GM21825 (cell line): Measurements from ENCODE around the gene SH3D19.
"Not testable (repeated sequence)": the region's sequence is repeated elsewhere in the genome, so short reads cannot be mapped to it uniquely, and the experiment has no call there.

Source experiments
- ATAC-seq: cut with Tn5 transposase; IDR thresholded peaks from one replicate; pipeline ENCODE4 v1.9.1; 2021; ENCODE audit warnings: mild to moderate bottlenecking, moderate library complexity; ENCODE audit not compliant: unreplicated experiment

SH3D19 gene

DNA sequence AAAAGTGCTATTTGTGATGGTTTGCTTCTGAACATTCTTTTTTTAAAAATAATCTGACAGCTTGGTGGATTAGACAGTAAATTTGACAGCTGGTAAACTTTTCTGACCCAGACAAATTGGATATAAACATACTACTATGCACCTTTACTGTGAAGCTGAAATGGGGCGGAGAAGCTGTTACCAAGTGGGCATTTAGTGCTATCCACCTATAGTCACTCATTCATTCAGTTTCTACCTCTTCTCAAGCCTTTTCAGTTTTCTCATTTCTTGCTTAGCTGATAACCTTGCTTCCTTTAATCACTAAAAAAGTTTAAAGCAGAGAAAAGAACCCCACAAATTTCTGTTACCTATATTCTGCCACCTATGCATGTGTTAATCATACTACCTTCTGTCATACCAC lies 220.8 kb downstream of the SH3D19 start:
- ATAC-seq: no peak

DNA sequence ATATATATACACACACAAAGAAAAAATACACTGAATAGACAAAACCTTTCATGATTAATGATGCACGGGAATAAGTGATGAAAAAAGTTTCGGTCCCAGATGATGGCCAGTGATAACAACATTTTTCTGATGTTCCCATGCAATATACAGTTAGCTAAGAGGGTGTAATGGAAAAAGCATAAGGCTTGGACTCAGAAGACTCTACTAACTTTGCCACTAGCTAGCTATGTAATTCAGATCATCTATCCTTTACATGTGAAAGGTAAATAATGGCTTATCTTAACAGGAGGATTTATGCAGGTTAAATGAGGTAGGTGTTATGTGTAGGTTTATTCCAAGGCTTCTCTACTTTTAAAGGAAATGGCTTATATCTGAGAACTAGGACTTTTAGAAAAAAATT lies 221.6 kb downstream of the SH3D19 start:
- ATAC-seq: no peak

DNA sequence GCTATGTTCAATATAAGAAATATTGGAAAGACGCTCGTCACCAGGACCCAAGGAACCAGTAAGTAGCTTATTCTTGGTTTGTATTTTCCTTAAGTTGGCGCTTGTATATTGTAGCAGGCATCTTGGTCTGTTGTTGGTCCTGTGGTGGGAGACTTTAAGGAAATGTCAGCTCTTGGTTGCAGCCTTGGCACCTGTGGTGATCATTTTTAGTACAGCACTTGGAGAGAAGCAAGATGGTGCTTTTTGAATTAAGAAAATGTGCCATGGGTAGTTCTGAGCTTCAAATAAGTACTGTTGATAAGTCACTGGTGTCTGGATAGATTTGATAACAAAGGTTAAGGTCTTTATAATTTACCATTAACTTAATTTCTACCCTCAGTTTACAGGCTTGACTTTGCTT lies 224.9 kb downstream of the SH3D19 start:
- ATAC-seq: no peak

DNA sequence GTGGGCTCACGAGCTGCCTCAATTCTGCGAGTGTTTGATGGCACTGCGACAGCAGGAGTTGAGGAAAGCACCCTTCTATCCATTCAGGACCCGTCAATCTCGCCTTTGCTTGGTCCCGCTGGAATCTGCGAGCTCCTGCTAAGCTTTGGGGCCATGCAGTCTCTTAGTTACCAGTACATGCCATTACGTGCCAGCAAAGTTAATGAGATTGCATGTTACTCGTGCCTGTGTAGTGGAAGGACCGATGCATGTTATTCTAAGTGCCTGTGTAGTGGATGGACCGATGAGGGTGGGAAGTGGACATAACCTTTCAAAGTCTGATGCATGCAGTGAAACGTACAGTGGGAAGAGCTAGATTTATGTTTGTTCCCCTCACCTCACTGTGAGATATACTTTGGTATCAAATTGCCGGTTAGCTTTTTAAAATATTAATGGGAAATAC lies 225.4 kb downstream of the SH3D19 start:
- no peak for ATAC-seq

DNA sequence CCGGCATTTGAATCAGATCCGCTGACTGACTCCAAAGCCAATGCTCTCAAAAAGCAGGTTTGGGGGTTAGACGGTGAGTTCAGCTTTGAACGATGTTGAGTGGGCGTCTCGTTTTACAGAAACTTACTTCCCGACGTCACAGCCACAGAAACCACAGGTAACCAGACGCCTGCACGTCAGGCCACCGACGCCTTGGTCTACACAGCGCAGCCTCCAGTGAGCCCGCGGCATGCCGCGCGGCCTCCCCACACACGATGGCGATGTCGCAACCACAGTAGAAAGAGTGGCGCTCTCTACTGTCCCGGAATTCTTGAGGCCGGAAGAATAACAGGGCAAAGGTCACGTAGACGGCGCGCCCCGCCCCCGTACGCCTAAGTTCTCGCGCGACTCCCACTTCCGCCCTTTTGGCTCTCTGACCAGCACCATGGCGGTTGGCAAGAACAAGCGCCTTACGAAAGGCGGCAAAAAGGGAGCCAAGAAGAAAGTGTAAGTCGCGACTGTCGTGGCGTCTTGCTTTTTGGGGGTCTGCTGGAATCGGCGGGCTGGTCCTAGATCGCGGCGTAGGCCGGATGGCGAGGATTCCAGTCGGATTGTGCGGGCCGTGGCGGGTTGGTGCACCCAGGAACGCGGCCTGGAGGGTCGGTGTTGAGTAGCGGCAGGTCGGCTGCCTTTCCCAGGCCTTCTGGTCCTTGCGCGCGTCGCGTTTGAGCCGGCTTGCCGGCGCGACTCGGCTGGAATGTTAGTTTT lies 226.0 kb downstream of the SH3D19 start, which contains the start of gene RPS3A:
RPS3A (plus strand) TSS at position 400 of the 747 bp plus-strand sequence; CDS start at position 425, 25 bp downstream.
- peak; percentile 94 for ATAC-seq

DNA sequence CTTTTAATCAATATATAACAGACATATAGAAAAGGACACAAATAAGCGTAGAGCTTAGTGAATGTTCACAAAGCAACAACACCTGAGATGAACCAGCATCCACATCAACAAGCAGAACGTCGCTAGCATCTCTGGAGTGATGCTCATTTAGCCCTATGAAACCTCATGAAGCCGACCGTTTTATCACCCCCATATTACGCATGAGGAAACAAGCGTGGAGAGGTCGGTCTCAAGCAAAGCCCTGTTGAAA lies 226.5 kb downstream of the SH3D19 start:
- no peak for ATAC-seq

DNA sequence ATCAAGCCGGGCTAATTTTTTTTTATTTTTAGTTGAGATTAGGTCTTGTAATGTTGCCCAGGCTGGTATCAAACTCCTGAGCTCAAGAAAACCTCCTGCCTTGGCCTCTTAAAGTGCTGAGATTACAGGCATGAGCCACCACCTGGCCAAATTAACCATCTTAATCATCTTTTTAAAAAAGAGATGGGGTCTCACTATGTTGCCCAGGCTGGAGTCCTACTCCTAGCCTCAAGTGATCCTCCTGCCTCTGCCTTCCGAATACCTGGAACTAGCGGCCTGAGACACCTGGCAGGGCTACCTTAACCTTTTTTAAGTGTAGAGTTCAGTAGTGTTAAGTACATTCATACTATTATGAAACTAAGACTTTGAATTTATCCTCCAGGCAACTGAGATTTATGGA lies 227.6 kb downstream of the SH3D19 start:
- no peak for ATAC-seq

DNA sequence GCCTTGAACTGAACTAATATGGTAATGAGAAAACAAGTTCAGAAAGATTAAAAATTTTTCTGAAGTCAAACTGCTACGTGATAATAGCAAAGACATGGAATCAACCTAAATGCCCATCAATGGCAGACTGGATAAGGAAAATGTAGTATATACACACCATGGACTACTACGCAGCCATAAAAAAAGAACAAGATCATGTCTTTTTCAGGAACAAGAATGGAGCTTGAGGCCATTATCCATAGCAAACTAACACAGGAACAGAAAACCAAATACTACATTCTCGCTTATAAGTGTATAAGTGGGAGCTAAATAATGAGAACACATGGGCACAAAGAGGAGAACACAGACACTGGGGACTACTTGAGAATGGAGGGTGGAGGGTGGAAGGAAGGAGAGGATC lies 230.3 kb downstream of the SH3D19 start:
- ATAC-seq: no peak

DNA sequence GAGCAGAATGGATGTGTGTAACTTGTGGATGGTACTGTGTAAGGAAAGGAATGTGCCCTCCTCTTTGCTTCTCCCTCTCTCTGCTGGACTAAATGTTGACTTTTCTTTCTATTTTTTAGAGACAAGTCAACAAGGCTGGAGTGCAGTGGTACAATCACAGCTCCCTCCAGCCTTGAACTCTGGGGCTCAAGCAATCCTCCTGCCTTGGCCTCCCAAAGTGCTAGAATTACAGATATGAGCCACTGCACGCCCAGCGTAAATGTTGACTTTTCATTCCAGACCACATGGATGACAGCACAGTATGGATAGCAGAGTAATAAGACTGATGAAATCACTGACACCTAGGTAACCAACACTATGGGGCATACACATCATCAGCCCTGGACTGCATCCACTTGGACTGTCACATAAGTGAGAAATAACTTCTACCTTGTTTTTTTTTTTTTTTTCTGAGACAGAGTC lies 231.1 kb downstream of the SH3D19 start:
- ATAC-seq: no peak

DNA sequence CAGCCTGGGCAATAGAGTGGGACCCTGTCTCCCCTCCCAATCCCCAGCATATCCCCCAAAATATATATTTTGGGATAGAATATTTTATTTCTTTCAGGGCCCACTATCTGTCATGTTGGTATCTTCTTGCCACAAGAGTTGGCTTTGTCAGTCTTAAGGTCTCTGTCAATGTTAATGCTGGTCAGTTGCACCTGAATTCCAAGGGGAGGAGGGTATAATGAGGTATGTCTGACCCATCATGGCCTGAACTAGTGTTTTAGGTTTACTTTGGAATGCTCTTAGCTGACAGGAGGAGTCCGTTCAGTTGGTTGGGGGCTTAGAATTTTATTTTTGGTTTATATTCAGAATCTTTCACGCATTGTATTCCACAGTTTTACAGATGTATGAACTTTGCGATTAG lies 232.2 kb downstream of the SH3D19 start:
- no peak for ATAC-seq

DNA sequence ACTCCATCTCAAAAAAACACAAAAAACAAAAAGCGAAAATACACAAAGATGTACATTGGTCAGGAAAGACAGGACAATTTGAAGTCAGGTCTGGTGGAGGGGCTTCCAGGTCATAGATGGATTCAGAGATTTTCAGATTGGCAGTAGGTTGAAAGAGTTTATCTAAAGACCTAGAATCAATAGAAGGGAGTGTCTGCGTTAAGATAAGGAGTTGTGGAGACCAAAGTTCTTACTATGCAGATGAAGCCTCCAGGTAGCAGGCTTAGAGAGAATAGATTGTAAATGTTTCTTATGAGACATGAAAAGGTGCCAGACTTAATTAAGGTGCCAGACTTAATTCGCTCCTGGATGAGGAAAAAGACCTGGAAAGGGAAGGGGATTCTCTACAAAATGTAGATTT lies 232.9 kb downstream of the SH3D19 start:
- ATAC-seq: no peak

DNA sequence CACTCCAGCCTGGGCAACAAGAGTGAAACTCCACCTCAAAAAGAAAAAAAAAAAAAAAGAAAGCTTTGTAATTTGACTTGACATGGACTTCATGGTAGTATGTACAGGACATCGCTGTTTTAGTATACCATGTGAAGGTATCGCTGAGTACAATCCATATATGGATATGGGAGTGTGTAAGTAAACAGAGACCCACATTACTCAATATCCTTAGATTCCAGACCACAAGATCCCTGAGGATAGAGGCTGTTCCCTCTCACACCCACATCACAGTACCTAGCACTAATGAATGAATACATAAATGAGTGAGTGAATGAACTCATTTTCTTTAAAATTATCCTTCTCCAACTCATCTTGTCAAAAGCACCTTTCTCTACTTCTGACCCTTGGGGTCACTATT lies 234.4 kb downstream of the SH3D19 start:
- no peak for ATAC-seq

DNA sequence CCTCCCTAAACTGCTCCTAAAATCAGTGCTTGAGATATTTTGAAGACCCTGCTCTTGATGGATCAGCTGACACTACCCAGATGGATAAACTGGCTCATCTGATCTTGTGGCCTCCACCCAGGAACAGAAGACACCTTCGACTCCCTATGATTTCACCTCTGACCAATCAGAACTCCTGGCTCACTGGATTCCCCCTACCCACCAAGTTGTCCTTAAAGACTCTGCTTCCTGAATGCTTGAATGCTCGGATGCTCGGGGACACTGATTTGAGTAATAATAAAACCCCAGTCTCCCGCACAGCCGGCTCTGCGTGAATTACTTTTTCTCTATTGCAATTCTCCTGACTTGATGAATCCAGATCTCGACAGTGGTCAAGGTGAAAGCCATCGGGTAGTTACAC lies 237.9 kb downstream of the SH3D19 start:
- ATAC-seq: no peak

DNA sequence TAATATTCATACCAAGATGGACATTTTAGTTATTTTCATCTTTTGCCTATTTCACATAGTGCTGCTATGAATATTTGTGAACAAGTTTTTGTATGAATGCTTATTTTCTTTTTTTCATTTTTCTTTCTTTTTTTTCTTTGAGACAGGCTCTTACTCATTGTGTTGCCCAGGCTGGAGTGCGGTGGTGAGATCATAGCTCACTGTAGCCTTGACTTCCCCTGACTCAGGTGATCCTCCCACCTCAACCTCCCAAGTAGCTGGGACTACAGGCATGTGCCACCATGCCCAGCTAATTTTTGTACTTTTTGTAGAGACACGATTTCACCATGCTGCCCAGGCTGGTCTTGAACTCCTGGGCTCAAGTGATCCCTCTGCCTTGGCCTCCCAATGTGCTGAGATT lies 247.4 kb downstream of the SH3D19 start:
- ATAC-seq: not testable (repeated sequence)

DNA sequence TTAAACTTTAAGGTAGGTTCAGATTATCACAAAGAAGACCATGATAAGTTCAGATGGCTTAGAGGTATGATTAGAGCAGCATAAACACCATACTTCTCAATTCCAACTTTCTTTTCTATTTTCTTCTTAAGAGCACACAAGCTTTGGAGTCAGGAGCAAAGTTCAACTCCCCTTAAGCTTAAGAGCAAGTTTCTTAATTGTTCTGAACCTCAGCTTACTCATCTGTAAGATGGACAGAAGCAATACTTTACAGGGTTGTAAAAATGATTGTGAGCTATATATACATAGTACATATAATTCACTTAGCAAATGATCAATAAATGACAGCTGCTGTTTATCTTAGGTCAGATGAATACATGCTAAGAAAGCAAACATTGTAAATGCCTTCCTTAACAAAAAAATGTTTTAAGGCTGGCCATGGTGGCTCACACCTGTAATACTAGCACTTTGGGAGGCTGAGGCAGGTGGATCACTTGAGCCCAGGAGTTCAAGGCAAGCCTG lies 250.9 kb downstream of the SH3D19 start:
- ATAC-seq: no peak
